ENCODE measurements around the gene CYB561A3.
"Not testable (repeated sequence)": the region's sequence is repeated elsewhere in the genome, so short reads cannot be mapped to it uniquely, and the experiment has no call there.

CYB561A3 gene, protein sequence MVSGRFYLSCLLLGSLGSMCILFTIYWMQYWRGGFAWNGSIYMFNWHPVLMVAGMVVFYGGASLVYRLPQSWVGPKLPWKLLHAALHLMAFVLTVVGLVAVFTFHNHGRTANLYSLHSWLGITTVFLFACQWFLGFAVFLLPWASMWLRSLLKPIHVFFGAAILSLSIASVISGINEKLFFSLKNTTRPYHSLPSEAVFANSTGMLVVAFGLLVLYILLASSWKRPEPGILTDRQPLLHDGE

DNA sequence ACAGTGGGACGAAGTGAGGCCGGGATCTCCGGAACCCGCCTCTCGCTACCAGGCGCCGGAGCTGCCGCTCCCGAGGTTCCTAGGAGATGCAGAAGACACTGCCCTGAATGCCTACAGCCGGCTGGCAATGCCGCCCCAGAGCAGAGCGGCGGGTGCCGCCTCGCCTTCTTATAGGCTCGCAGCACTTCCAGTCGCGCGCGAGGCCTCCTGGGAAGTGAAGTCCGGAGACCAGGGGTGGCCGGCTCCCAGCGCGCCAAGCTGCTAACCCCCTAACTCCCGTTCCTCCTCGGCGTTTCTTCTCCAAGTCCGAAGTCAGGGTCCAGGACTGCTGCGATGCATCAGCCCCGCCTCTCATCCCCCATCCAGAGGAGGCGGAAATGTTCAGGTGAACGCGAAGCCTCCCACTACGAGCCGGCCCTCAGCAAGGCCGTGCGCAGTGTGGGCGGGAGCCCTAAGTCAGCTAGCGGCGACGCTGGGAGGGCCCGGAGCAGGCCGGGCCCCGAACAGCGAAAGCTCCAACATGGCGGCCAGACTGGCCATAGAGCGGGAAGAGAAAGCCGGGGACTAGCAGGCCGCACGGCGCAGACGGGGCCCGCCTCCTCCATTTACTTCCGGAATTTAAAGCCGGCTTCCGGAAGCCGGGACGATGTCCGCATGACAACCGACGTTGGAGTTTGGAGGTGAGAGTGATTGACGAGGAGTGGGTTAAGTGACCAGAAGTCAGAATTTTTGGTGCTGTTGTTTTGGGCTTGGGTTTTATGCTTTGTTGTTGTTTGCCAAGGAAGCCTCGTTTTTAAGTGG is at the start of gene CYB561A3, which contains the start of gene TMEM138:
Gene CYB561A3, minus strand, starts transcription at position 142 of the 801 bp plus-strand sequence. CDS start 5,169 bp downstream, outside the sequence.
Gene TMEM138, plus strand, starts transcription at position 634 of the 801 bp plus-strand sequence. CDS start 2,017 bp downstream, outside the sequence.
- DNase-seq: peak; percentile 90

GRCh38 chr11:61406991-61407728 is 45.5 kb upstream of the CYB561A3 start:
- no peak for DNase-seq

DNA sequence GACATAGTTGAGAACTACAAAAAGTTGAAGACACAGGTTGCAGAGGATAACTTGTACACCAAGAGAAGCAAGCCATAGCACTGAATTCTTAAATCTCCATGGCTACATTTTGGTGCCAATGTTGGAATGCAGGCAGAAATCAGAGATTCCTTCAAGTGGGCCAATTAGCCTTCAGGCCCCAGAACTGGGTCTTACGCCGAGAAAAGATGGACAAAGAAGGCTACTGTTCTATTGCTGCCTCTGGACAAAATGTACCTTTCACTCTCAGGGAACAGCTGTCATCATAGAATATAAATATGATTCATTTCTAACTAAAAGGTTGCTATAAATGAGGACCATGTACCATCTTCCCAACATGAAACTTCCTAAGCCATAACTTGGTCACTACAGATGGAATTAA is 44.4 kb upstream of the CYB561A3 start:
- no peak for DNase-seq

GRCh38 chr11:61404641-61405040 is 43.0 kb upstream of the CYB561A3 start:
- DNase-seq: no peak

DNA sequence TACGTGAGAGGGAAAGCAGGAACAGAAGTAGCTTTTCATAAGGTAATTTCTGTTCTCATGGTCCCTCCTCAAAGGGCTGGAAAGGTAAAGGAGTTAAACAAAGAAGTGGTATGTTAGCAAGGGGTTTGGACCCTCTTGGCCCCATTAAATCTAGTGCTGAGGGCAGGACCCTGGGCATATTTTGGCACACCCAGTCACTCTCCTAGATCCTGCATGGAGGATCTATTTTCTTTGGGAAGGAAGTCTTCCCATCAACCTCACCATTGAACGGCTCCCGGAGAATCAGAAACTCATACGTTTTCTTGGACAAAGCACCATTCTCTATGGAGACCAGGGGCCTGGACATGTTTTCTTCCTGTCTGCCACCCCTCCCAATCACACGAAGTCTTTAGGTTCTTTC is 42.4 kb upstream of the CYB561A3 start:
- no peak for DNase-seq

- DNase-seq: no peak
Measured at GRCh38 chr11:61403658-61404057, 42.0 kb upstream of the CYB561A3 start.

DNA sequence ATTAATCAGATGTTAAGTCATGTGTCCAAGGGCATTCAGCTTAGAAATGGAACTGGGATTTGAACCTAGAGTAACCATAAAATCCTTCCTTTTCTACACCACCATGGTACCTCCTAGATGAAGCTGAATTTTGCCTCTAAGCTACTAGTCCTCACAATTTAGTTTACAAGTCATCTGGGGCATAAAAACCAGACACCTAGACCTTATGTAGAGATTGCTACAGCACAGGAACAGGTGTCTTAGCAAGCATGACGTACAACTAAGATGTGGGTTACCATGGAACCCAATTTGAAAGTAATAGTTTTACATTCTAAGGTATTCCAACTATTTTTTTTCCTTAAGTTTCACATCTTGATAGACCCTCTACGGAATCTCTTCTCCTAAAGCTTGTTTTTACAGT is 39.9 kb upstream of the CYB561A3 start:
- DNase-seq: no peak

DNA sequence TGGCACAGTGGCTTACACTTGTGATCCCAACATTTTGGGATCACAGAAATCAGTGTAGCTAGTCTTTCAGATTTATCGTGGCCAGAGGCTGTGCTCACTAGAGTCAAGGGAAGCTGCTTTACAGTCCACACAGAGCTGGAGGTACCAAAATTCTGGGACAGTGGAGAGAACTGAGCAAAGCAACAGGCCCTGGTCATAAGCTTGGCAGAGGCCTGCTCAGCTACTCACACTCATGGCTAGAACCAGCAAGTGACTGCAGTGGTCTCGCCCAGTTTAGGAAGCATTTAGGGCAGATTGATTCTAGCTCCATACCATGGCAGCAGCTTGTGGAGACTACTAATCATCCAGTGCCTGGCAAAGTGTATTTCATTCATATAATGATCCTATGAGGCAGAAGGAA is 39.5 kb upstream of the CYB561A3 start:
- no peak for DNase-seq

DNA sequence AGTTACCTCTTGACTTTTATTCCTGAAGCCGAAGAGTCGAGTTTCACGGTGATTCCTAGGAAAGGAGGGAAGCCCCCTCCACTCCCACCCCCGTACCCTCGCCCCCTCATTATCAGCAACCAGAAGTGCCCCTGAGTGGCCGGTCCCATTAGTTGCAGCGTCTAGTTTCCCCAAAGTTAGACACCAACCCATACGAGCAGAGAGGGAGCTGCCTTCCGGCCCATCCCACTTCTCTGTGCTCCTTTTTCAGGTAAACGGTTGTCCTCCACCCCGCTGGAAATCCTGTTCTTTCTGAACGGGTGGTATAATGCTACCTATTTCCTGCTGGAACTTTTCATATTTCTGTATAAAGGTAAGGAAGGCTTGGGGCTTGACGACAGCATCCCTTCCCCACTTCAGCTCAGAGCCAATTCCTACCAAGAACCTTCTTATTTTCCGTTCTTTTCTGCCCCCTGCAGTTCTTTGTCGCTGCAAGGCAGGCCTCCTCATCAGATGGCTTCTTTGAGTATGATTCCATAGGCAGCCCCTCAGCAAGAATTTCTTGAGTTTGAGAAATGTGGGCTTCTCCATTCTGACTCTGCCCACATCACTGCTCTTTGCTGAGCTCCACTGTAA is 31.4 kb upstream of the CYB561A3 start:
- no peak for DNase-seq

DNA sequence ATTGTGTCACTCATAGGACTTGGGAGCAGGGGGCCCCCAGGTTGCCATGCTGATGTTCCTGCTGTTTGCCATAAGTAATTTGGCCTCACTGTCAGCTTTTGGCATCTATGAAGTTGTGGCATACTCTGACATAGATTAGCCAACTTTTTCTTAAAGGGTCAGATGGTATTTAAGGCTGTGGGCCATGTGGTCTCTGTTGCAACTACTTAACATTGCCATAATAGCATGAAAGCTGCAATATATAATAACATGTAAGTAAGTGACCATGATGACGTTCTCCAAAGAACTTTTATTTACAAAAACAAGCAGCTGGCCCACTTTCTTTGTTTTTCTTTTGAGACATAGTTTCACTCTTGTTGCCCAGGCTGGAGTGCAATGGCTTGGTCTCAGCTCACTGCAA is 28.5 kb upstream of the CYB561A3 start:
- no peak for DNase-seq

- DNase-seq: no peak
Measured at GRCh38 chr11:61384271-61385242, 22.9 kb upstream of the CYB561A3 start.

DNA sequence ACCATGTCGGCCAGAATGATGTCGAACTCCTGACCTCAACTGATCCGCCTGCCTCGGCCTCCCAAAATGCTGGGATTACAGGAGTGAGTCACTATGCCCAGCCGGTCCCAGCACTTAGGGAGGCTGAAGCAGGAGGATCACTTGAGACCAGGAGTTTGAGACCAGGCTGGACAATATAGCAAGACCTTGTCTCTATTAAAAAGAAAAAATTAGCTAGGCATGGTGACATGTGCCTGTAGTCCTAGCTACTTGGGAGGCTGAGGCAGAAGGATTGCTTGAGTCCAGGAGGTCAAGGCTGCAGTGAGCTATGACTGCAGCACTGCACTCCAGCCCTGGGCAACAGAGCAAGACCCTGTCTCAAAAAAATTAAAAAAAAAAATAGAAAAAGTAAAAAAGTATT is 22.2 kb upstream of the CYB561A3 start:
- DNase-seq: not testable (repeated sequence)

DNA sequence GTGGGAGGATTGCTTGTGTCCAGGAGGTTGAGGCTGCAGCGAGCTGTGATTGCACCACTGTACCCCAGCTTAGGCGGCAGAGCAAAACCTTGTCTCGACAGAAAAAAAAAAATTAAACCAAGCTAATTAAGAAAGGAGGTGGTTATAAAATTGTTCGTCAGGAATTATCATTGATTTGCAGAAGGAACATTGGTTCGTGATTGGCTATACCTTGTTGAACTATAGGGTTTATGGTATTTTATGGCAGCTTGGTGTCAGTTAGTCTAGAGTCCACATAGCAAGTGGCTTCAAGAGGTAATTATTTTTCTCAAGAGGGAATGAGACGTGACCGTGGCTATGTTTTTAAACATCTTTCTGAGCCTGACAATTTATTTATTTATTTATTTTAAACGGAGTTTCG is 19.2 kb upstream of the CYB561A3 start:
- DNase-seq: no peak

GRCh38 chr11:61378713-61379313 is 17.1 kb upstream of the CYB561A3 start:
- DNase-seq: no peak

DNA sequence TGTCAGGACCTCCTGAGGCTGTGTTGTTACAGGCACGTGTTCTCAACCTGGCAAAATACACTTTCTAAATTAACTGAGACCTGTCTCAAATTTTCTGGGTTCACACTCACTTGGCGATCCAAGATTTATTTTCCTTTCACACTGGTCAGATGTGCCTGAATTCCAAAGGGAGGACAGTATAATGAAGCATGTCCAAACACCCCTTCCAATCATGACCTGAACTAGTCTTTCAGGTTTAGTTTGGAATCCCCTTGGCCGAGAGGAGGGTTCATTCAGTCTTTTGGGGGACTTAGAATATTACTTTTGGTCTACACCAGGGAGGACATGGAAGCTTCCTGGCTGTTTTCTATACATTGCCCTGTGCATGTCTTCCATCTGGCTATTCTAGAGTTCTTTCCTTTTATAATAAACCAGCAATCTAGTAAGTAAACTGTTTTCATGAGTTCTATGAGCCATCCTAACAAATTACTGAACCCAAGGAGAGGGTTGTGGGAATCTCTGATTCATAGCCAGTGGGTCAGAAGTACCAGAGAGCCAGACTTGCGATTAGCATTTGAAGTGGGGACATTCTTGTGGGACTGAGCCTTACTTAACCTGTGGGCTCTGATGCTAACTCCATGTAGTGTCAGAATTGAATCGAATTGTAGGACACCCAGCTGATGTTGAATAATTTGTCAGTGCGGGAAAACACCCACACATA is 15.9 kb upstream of the CYB561A3 start:
- DNase-seq: no peak

GRCh38 chr11:61375761-61376108 is 14.1 kb upstream of the CYB561A3 start:
- no peak for DNase-seq

DNA sequence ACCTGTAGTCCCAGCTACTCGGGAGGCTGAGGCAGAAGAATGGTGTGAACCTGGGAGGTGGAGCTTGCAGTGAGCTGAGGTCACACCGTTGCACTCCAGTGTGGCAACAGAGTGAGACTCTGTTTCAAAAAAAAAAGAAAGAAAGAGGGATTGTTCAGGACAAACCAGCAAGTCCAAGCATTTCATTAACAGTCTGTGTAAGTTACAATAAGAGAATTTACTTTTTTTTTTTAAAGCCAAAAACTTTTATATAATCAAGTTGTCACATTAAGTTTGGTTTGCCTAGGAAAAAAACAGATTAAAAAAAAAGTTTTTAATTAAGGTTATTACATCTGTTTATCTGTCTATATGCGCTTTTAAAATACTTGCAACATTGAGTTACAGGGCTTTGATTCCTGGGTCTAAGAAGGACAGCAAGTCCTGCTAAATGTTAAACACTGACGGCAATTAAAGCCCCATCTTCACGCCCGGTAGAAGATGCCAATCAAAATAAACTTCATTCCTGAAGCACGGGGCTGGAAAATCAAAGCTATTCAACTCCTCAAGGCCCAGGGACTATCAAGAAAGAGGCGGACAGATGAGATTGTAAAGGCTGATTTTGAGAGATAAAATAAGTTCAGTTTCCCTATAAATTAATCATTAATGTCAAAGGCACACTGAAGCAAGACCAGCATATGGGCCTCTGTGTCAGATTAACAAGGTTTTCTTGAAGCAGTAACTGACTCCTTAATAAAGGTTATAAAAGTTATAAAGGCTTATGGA is 11.2 kb upstream of the CYB561A3 start:
- DNase-seq: no peak

DNA sequence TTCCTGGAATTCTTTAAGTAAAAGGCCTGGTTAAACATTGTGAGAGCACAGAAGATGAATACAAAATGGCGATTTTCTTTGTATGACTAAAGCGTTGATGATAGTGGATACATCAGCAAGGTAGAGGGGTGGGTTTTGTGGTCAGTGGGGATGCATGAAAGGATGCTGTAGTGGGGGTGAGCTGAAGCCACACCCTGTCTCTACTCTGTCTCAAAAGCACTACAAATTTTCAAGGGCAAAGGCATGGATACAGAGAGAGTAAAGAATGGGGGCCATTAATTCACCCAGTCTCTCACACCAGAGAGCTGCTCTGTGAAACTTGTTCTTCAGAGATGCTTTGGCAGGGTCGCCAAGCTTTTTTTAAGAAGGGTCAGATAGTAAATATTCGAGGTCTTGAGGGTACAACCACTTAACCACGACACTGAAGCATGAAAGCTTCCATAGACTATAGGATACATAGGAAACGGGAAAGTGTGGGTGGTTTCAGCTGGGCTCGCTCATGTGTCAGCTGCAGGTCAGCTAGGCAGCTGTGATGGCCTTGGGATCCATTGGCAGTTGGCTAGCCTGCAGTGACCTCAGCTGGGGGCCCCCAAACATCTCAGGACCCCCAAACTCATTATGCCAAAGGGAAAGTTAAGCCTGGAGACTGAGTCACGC is 8.8 kb upstream of the CYB561A3 start:
- DNase-seq: no peak
